22Rv1 (cell line): ENCODE results near the gene DNAAF3.

Source experiments
- CTCF ChIP-seq: fragments of 450-650 bp; IDR thresholded peaks from 2 replicates; pipeline ENCODE4 v1.5.1; 2017; ENCODE audit warnings: mild to moderate bottlenecking
- ZFX ChIP-seq: fragments of 450-650 bp; IDR thresholded peaks from 2 replicates; pipeline ENCODE4 v1.6.1; 2017; ENCODE audit warnings: antibody characterized with exemption, borderline replicate concordance

DNA sequence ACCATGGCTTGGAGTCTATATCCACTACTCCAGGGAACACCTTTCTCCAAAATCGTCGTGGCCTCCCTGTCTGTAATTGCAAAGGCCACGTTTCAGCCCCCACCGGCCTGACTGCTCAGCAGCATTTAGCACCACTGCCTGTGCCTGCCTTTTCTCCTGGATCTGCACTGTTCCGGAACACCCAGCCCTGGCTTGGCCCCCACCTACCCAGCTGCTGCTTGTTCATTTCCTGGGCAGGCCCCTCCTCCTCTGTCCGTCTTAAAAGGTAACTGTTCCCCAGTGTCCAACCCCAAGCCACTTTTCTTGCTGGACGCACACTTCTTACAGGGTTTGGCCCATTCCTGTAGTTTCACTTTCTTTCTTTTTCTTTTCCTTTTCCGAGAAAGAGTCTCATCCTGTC lies 22.2 kb upstream of the DNAAF3 start:
- TF ChIP-seq CTCF, result no peak
- TF ChIP-seq ZFX, result no peak
